ENCODE measurements around the gene FUBP1. TPM values are rescaled to one million over a fixed set of nuclear protein-coding genes. Genes with fewer than 3 reads are reported as not detected.
"Not testable (repeated sequence)": the region's sequence is repeated elsewhere in the genome, so short reads cannot be mapped to it uniquely, and the experiment has no call there.

FUBP1 gene
- total RNA-seq: 100 to 1,000 TPM; 204 to 220 TPM

GRCh38 chr1:77978969-77979876, at the start of gene FUBP1:
TSS of gene FUBP1 (minus strand) at chr1:77979072. CDS start at chr1:77979004, 68 bp downstream.
- no peak within 1 kb of the TSS for H3K4me3 Mint-ChIP-seq
- CTCF ChIA-PET: interaction anchor here (1.0 to 1.6 kb wide), 5 partner anchors 19 to 296 kb away, joined by 4 to 13 read pairs (median 6); partner anchors contain the start of gene DNAJB4
- DNase-seq: peak; percentile 98
- H3K27ac Mint-ChIP-seq: no peak within 1 kb of the TSS
- H3K4me1 Mint-ChIP-seq (ENCODE audit: low read depth): peaks cover 38% of the 10 kb centered on the region
- POLR2A ChIA-PET: interaction anchor here (0.6 to 10.1 kb wide), 14 partner anchors 9 to 1685 kb away, joined by 3 to 297 read pairs (median 6); partner anchors contain the start of genes DNAJB4 and ZZZ3
- no peaks in the 10 kb centered on the region for H3K27me3 Mint-ChIP-seq
- peaks cover 22% of the 10 kb centered on the region for H3K36me3 Mint-ChIP-seq
- intact Hi-C loops (cut with micrococcal nuclease): loop anchor here (1.0 to 10.0 kb wide), 11 partner anchors 25 to 760 kb away; partner anchors contain the start of genes DNAJB4, IFI44, IFI44L and MIGA1
- no peaks in the 10 kb centered on the region for H3K9me3 Mint-ChIP-seq

GRCh38 chr1:78021134-78021533, 42.3 kb upstream of the FUBP1 start:
- intact Hi-C loops (cut with micrococcal nuclease); H3K4me1 Mint-ChIP-seq (ENCODE audit: low read depth); H3K36me3 Mint-ChIP-seq; H3K9me3 Mint-ChIP-seq; H3K27me3 Mint-ChIP-seq; CTCF ChIA-PET; DNase-seq; H3K27ac Mint-ChIP-seq; H3K4me3 Mint-ChIP-seq; POLR2A ChIA-PET: not testable (repeated sequence)

GRCh38 chr1:78019024-78019423, 40.2 kb upstream of the FUBP1 start:
- H3K27me3 Mint-ChIP-seq: no peaks in the 10 kb centered on the region
- peaks cover 9% of the 10 kb centered on the region for H3K36me3 Mint-ChIP-seq
- DNase-seq: no peak
- no peak overlapping the region for H3K4me3 Mint-ChIP-seq
- intact Hi-C loops (cut with micrococcal nuclease): no loop called here
- CTCF ChIA-PET: no interaction called here
- no peaks in the 10 kb centered on the region for H3K4me1 Mint-ChIP-seq (ENCODE audit: low read depth)
- peaks cover 6% of the 10 kb centered on the region for H3K9me3 Mint-ChIP-seq
- no peak overlapping the region for H3K27ac Mint-ChIP-seq
- POLR2A ChIA-PET: no interaction called here

- no peaks in the 10 kb centered on the region for H3K4me1 Mint-ChIP-seq (ENCODE audit: low read depth)
- no peak for DNase-seq
- no peak overlapping the region for H3K4me3 Mint-ChIP-seq
- CTCF ChIA-PET: interaction anchor here (1.4 kb wide), 1 partner anchor 10 kb away, joined by 3 read pairs; the partner anchor contains the start of gene DNAJB4
- no peaks in the 10 kb centered on the region for H3K9me3 Mint-ChIP-seq
- intact Hi-C loops (cut with micrococcal nuclease): no loop called here
- peaks cover 14% of the 10 kb centered on the region for H3K36me3 Mint-ChIP-seq
- no peaks in the 10 kb centered on the region for H3K27me3 Mint-ChIP-seq
- H3K27ac Mint-ChIP-seq: no peak overlapping the region
- POLR2A ChIA-PET: no interaction called here
These were observed 36.3 kb upstream of the FUBP1 start for GRCh38 chr1:78015148-78015547.

- POLR2A ChIA-PET: no interaction called here
- CTCF ChIA-PET: no interaction called here
These were observed 32.2 kb upstream of the FUBP1 start for GRCh38 chr1:78011050-78011449.

GRCh38 chr1:78009836-78010235, 31.0 kb upstream of the FUBP1 start:
- Mint-ChIP-seq H3K27me3 (no peaks in the 10 kb centered on the region), H3K4me1 (ENCODE audit: low read depth) (peaks cover 24% of the 10 kb centered on the region), H3K36me3 (peaks cover 6% of the 10 kb centered on the region), H3K9me3 (no peaks in the 10 kb centered on the region), H3K27ac (no peak overlapping the region), H3K4me3 (no peak overlapping the region)
- ChIA-PET CTCF (interaction anchor here (0.5 kb wide), 1 partner anchor 10 kb away, joined by 5 read pairs; no protein-coding TSS in a partner anchor), POLR2A (interaction anchor here (0.6 kb wide), 1 partner anchor 592 kb away, joined by 4 read pairs; no protein-coding TSS in a partner anchor)
- DNase-seq: no peak
- intact Hi-C loops (cut with micrococcal nuclease): no loop called here

More at GRCh38 chr1:78011050-78011449, 32.2 kb upstream of the FUBP1 start:
- H3K9me3 Mint-ChIP-seq: no peaks in the 10 kb centered on the region
- intact Hi-C loops (cut with micrococcal nuclease): no loop called here
- H3K27me3 Mint-ChIP-seq: no peaks in the 10 kb centered on the region
- no peak for DNase-seq
- peaks cover 22% of the 10 kb centered on the region for H3K4me1 Mint-ChIP-seq (ENCODE audit: low read depth)
- H3K36me3 Mint-ChIP-seq: peaks cover 9% of the 10 kb centered on the region
- H3K4me3 Mint-ChIP-seq: no peak overlapping the region
- no peak overlapping the region for H3K27ac Mint-ChIP-seq

- H3K4me1 Mint-ChIP-seq (ENCODE audit: low read depth): peaks cover 30% of the 10 kb centered on the region
- intact Hi-C loops (cut with micrococcal nuclease): no loop called here
- H3K27ac Mint-ChIP-seq: no peak overlapping the region
- DNase-seq: no peak
- H3K36me3 Mint-ChIP-seq: peaks cover 9% of the 10 kb centered on the region
- H3K27me3 Mint-ChIP-seq: peaks cover 3% of the 10 kb centered on the region
- no peak overlapping the region for H3K4me3 Mint-ChIP-seq
- ChIA-PET POLR2A (interaction anchor here (0.6 kb wide), 1 partner anchor 593 kb away, joined by 4 read pairs; no protein-coding TSS in a partner anchor), CTCF (no interaction called here)
- peaks cover 2% of the 10 kb centered on the region for H3K9me3 Mint-ChIP-seq
These were observed 30.4 kb upstream of the FUBP1 start for GRCh38 chr1:78009276-78009675.

- H3K9me3 Mint-ChIP-seq: peaks cover 2% of the 10 kb centered on the region
- no peak overlapping the region for H3K27ac Mint-ChIP-seq
- H3K4me1 Mint-ChIP-seq (ENCODE audit: low read depth): peaks cover 37% of the 10 kb centered on the region
- H3K4me3 Mint-ChIP-seq: no peak overlapping the region
- ChIA-PET POLR2A (interaction anchor here (0.7 kb wide), 1 partner anchor 30 kb away, joined by 3 read pairs; no protein-coding TSS in a partner anchor), CTCF (interaction anchor here (5.0 kb wide), 1 partner anchor 107 kb away, joined by 34 read pairs; no protein-coding TSS in a partner anchor)
- H3K36me3 Mint-ChIP-seq: peaks cover 4% of the 10 kb centered on the region
- DNase-seq: no peak
- peaks cover 3% of the 10 kb centered on the region for H3K27me3 Mint-ChIP-seq
- intact Hi-C loops (cut with micrococcal nuclease): no loop called here
These were observed 28.9 kb upstream of the FUBP1 start for GRCh38 chr1:78007677-78008341.

- intact Hi-C loops (cut with micrococcal nuclease): no loop called here
- no peak for DNase-seq
- H3K27me3 Mint-ChIP-seq: peaks cover 3% of the 10 kb centered on the region
- peaks cover 39% of the 10 kb centered on the region for H3K4me1 Mint-ChIP-seq (ENCODE audit: low read depth)
- H3K9me3 Mint-ChIP-seq: peaks cover 2% of the 10 kb centered on the region
- POLR2A ChIA-PET: interaction anchor here (3.4 to 7.6 kb wide), 2 partner anchors 16 to 29 kb away, joined by 18 to 297 read pairs; partner anchors contain the start of gene FUBP1
- CTCF ChIA-PET: interaction anchor here (1.5 to 5.0 kb wide), 2 partner anchors 11 to 108 kb away, joined by 4 to 34 read pairs; no protein-coding TSS in a partner anchor
- no peak overlapping the region for H3K27ac Mint-ChIP-seq
- peaks cover 4% of the 10 kb centered on the region for H3K36me3 Mint-ChIP-seq
- H3K4me3 Mint-ChIP-seq: peak overlapping the region; percentile 39
These were observed 27.6 kb upstream of the FUBP1 start for GRCh38 chr1:78006521-78006920.

- no peak for DNase-seq
- peak overlapping the region; percentile 18 for H3K27ac Mint-ChIP-seq
- peaks cover 4% of the 10 kb centered on the region for H3K36me3 Mint-ChIP-seq
- intact Hi-C loops (cut with micrococcal nuclease): loop anchor here (2.0 kb wide), 6 partner anchors 35 to 615 kb away; partner anchors contain the start of gene IFI44L
- CTCF ChIA-PET: interaction anchor here (1.5 to 5.0 kb wide), 5 partner anchors 11 to 323 kb away, joined by 4 to 34 read pairs (median 9); partner anchors contain the start of genes FUBP1 and ZZZ3
- peak overlapping the region; percentile 87 for H3K4me3 Mint-ChIP-seq
- peaks cover 3% of the 10 kb centered on the region for H3K27me3 Mint-ChIP-seq
- POLR2A ChIA-PET: interaction anchor here (1.4 to 7.6 kb wide), 7 partner anchors 8 to 323 kb away, joined by 3 to 297 read pairs (median 12); partner anchors contain the start of genes FUBP1, USP33 and ZZZ3
- H3K9me3 Mint-ChIP-seq: peaks cover 2% of the 10 kb centered on the region
- H3K4me1 Mint-ChIP-seq (ENCODE audit: low read depth): peaks cover 39% of the 10 kb centered on the region
These were observed 26.9 kb upstream of the FUBP1 start for GRCh38 chr1:78005755-78006154.

- intact Hi-C loops (cut with micrococcal nuclease): loop anchor here (2.0 kb wide), 6 partner anchors 35 to 615 kb away; partner anchors contain the start of gene IFI44L
- Mint-ChIP-seq H3K4me1 (ENCODE audit: low read depth) (peaks cover 39% of the 10 kb centered on the region), H3K36me3 (peaks cover 4% of the 10 kb centered on the region), H3K4me3 (peak overlapping the region; percentile 87), H3K27me3 (peaks cover 3% of the 10 kb centered on the region), H3K9me3 (peaks cover 2% of the 10 kb centered on the region), H3K27ac (peak overlapping the region; percentile 100)
- ChIA-PET POLR2A (interaction anchor here (1.4 to 7.6 kb wide), 10 partner anchors 9 to 323 kb away, joined by 3 to 297 read pairs (median 6); partner anchors contain the start of genes FUBP1, USP33 and ZZZ3), CTCF (interaction anchor here (1.0 to 5.0 kb wide), 8 partner anchors 9 to 322 kb away, joined by 3 to 34 read pairs (median 4); partner anchors contain the start of genes FUBP1 and ZZZ3)
- no peak for DNase-seq
These were observed 26.5 kb upstream of the FUBP1 start for GRCh38 chr1:78005448-78005722.

Data from activated CD4-positive, alpha-beta memory T cell treated with anti-CD3 and anti-CD28 coated beads for 36 hours (primary cell).